ENCODE results near the gene JTB.

JTB gene

GRCh38 chr1:153932156-153933131 is 45.0 kb downstream of the JTB start:
- no peak for DNase-seq (ENCODE audit: low spot score)

GRCh38 chr1:153929981-153930948 is 47.2 kb downstream of the JTB start:
- DNase-seq (ENCODE audit: low spot score), result no peak

- no peak for DNase-seq (ENCODE audit: low spot score)
Observed at GRCh38 chr1:153929426-153929825, 48.0 kb downstream of the JTB start.

GRCh38 chr1:153928791-153929341 is 48.6 kb downstream of the JTB start:
- DNase-seq (ENCODE audit: low spot score), result peak; percentile 88

- no peak for DNase-seq (ENCODE audit: low spot score)
Observed at GRCh38 chr1:153928245-153928644, 49.2 kb downstream of the JTB start.

- no peak for DNase-seq (ENCODE audit: low spot score)
Observed at GRCh38 chr1:153926405-153926804, 51.1 kb downstream of the JTB start.
